ENCODE results near the gene CD69.
A peak's percentile ranks its signal among the peaks of the same experiment; 100 is the strongest.

Gene CD69

DNA sequence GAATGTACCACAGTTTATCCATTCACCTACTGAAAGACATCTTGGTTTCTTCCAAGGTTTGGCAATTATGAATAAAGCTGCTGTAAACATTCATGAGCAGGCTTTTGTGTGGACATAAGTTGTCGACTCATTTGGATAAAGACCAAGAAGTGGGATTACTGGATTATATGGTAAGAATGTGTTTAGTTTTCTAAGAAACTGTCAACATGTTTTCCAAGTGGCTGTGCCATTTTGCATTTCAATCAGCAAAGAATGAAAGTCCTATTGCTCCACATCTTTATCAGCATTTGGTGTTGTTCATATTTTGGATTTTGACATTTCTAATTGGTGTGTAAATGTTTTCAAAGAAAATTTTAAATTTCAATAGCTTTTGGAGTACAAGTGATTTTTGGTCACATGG lies 39.3 kb upstream of the CD69 start:
- H3K4me3 ChIP-seq (ENCODE audit: low read depth, low read length): no peak overlapping the region
- no peak for DNase-seq (ENCODE audit: low read depth, low spot score)
- TF ChIP-seq, protein P1, sequence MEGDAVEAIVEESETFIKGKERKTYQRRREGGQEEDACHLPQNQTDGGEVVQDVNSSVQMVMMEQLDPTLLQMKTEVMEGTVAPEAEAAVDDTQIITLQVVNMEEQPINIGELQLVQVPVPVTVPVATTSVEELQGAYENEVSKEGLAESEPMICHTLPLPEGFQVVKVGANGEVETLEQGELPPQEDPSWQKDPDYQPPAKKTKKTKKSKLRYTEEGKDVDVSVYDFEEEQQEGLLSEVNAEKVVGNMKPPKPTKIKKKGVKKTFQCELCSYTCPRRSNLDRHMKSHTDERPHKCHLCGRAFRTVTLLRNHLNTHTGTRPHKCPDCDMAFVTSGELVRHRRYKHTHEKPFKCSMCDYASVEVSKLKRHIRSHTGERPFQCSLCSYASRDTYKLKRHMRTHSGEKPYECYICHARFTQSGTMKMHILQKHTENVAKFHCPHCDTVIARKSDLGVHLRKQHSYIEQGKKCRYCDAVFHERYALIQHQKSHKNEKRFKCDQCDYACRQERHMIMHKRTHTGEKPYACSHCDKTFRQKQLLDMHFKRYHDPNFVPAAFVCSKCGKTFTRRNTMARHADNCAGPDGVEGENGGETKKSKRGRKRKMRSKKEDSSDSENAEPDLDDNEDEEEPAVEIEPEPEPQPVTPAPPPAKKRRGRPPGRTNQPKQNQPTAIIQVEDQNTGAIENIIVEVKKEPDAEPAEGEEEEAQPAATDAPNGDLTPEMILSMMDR (IDR thresholded peaks at IDR 0.05; ENCODE audit: low read depth, low read length): no peak
- in situ Hi-C loops (cut with HindIII; ENCODE audit: low sequenced_read_pairs): no loop called here

DNA sequence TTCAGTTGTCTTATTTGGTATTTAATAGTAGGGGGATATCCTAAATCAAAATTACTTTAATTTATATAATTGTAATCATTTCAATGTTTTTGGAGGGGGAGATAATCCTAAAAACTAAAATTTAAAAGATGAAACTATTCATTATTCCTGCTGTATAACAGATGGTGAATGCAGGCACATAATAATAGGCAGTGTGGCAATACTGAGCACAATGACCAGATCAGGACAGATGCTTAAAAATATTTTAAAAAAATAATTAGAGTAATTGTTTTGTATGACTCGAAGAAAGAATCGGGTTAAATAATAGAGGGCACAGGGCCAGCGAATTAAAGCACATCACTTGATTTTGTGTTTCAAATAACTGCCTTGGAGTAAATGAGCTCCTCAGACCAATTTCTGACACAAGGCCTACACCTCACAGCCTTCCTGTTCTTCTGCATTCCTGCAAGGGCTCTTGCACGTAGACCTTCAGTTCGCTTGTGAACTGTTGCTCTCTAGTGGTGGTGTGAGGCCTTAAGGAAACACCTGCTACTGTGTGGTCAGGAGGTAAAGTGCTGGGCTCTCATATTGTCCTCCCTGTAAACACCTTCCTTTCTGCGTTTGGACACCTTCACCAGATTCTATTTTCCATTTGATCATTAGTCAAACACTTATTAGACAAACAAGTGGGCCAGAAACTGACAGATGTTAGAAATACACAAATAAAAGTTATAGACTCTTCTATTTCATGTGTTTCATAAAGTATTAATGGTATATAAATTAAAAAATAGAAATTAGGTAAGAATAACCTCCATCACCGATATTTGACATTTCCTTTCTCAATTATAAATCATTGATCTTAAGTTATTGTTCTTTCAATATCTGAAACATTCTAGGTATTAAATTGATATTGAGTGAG lies 37.3 kb upstream of the CD69 start:
- in situ Hi-C loops (cut with HindIII; ENCODE audit: low sequenced_read_pairs): no loop called here

DNA sequence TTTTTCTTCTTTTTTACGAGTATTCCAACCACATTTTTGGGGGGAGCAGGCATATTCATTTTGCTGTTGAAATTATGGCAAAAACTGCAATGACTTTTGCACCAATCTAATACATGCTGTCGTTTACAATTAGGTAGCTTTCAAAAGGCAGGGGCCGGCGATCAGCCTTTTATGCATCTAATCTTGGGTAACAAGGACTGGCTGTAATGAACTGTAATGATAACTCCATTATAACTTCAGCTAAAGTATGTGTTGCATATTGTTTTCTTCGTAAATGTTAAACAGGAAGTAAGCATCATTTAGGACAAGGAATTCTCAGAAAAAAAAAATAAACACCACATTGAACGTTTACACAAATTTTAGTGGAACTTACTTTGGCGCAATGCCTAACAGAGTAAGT lies 36.3 kb upstream of the CD69 start:
- no peak for DNase-seq (ENCODE audit: low read depth, low spot score)
- no peak overlapping the region for H3K4me3 ChIP-seq (ENCODE audit: low read depth, low read length)
- TF ChIP-seq, protein P1 (IDR thresholded peaks at IDR 0.05; ENCODE audit: low read depth, low read length): no peak
- in situ Hi-C loops (cut with HindIII; ENCODE audit: low sequenced_read_pairs): no loop called here

More for the DNA sequence above, 37.3 kb upstream of the CD69 start:
- TF ChIP-seq, protein P1 (IDR thresholded peaks at IDR 0.05; ENCODE audit: low read depth, low read length): peak; percentile 57
- DNase-seq (ENCODE audit: low read depth, low spot score): peak; percentile 60
- H3K4me3 ChIP-seq (ENCODE audit: low read depth, low read length): no peak overlapping the region

DNA sequence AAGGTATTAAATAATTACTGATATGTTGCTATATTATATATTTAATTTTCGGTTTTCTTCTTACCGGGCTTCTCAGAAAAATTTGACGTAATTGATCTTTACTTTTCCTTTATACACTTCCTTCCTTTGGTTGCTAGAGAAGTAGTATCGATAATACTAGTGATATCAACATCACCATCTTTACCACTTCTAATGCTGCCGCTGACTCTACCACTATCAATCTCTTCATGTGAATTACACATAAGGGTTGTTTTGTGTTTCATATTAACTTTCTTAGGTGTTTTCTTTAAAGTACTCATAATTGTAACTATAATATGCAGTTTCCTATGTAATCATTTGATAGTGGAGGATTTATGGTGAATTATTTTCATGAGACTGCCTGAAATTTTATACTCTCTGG lies 35.6 kb upstream of the CD69 start:
- in situ Hi-C loops (cut with HindIII; ENCODE audit: low sequenced_read_pairs): no loop called here
- TF ChIP-seq, protein P1 (IDR thresholded peaks at IDR 0.05; ENCODE audit: low read depth, low read length): no peak
- no peak for DNase-seq (ENCODE audit: low read depth, low spot score)
- H3K4me3 ChIP-seq (ENCODE audit: low read depth, low read length): no peak overlapping the region

DNA sequence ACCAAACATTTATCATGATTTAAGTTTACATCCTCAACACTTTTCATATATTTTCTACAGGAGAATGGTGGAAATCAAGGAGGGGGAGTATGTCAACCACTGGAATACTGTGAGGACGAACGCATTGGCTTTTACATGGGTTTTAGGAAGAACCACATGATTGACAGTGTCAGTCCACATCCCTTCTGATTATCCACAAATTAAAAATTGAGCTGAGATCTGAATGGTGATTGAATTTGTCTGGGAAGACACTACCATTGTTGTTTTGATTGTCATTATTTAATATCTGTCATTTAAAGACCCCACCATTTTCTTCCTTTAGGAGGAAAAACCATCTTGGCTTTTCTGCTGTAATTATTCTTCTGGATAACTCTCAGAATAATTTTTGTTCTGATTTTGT lies 35.2 kb upstream of the CD69 start:
- in situ Hi-C loops (cut with HindIII; ENCODE audit: low sequenced_read_pairs): no loop called here
- H3K4me3 ChIP-seq (ENCODE audit: low read depth, low read length): no peak overlapping the region
- DNase-seq (ENCODE audit: low read depth, low spot score): no peak
- TF ChIP-seq, protein P1 (IDR thresholded peaks at IDR 0.05; ENCODE audit: low read depth, low read length): no peak

DNA sequence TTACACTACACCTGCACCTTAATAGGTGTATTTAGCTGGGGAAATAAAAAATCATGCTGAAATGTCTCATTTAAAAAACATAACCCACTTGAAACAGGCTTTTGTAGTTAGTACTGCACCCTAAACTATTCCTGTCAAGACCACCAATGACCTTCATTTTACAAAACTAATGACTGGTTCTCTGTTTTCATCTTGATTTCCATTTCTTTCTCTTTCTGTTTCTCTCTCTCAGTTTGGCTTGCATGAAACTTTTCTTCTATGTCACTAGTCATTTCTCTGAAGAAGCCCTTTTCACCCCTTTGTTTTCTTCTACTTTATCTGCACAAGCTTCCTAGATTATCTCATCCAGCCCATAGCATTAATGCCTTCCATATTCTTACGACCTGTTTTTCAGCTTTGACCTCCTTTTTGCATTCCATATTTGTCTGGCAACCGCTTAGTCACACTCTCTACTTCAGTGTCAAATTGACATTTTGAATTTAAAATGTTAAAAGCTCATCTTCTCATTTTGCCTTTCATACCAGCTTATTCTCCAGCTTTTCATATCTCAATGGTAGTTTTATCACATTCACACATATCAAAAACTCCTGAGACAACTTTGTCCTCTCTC lies 33.9 kb upstream of the CD69 start:
- no peak overlapping the region for H3K4me3 ChIP-seq (ENCODE audit: low read depth, low read length)
- in situ Hi-C loops (cut with HindIII; ENCODE audit: low sequenced_read_pairs): no loop called here
- DNase-seq (ENCODE audit: low read depth, low spot score): no peak
- TF ChIP-seq, protein P1 (IDR thresholded peaks at IDR 0.05; ENCODE audit: low read depth, low read length): no peak

Measured in astrocyte of the spinal cord (primary cell).